ENCODE data around the gene RAB3D.

Gene RAB3D

GRCh38 chr19:11295180-11295579 lies 44.3 kb downstream of the RAB3D start:
- DNase-seq (ENCODE audit: low spot score): no peak

GRCh38 chr19:11293433-11294389 lies 45.7 kb downstream of the RAB3D start:
- peak; percentile 85 for DNase-seq (ENCODE audit: low spot score)

- DNase-seq (ENCODE audit: low spot score): no peak
These were observed 47.5 kb downstream of the RAB3D start for GRCh38 chr19:11291991-11292390.

GRCh38 chr19:11291415-11291814 lies 48.0 kb downstream of the RAB3D start:
- DNase-seq (ENCODE audit: low spot score): no peak

GRCh38 chr19:11290256-11290655 lies 49.2 kb downstream of the RAB3D start:
- DNase-seq (ENCODE audit: low spot score): no peak

GRCh38 chr19:11288349-11288748 lies 51.1 kb downstream of the RAB3D start:
- no peak for DNase-seq (ENCODE audit: low spot score)

- DNase-seq (ENCODE audit: low spot score): no peak
These were observed 53.0 kb downstream of the RAB3D start for GRCh38 chr19:11286312-11286974.

GRCh38 chr19:11284515-11284914 lies 54.9 kb downstream of the RAB3D start:
- no peak for DNase-seq (ENCODE audit: low spot score)

- DNase-seq (ENCODE audit: low spot score): no peak
These were observed 58.0 kb downstream of the RAB3D start for GRCh38 chr19:11281356-11282049.

- DNase-seq (ENCODE audit: low spot score): no peak
These were observed 59.8 kb downstream of the RAB3D start for GRCh38 chr19:11279505-11280236.

- DNase-seq (ENCODE audit: low spot score): no peak
These were observed 60.8 kb downstream of the RAB3D start for GRCh38 chr19:11278670-11279069.

- no peak for DNase-seq (ENCODE audit: low spot score)
These were observed 64.8 kb downstream of the RAB3D start for GRCh38 chr19:11274533-11275086.

GRCh38 chr19:11273989-11274388 lies 65.5 kb downstream of the RAB3D start:
- no peak for DNase-seq (ENCODE audit: low spot score)

GRCh38 chr19:11273296-11273695 lies 66.2 kb downstream of the RAB3D start:
- no peak for DNase-seq (ENCODE audit: low spot score)
